SIG-M5 treated with dmso at 0.1 percent for 504 hours (cell line): ENCODE data around the gene AAMDC.
"Not testable (repeated sequence)": the region's sequence is repeated elsewhere in the genome, so short reads cannot be mapped to it uniquely, and the experiment has no call there.

Source experiments
- DNase-seq: peaks from one replicate; lab custom pipeline; 2025; ENCODE audit not compliant: unreplicated experiment; lab: John Stamatoyannopoulos, UW

The AAMDC gene

GRCh38 chr11:77819921-77820564 lies 901 bp upstream of the AAMDC start:
- peak; percentile 38 for DNase-seq

GRCh38 chr11:77821349-77821851 lies 456 bp downstream of the AAMDC start:
- DNase-seq: no peak

DNA sequence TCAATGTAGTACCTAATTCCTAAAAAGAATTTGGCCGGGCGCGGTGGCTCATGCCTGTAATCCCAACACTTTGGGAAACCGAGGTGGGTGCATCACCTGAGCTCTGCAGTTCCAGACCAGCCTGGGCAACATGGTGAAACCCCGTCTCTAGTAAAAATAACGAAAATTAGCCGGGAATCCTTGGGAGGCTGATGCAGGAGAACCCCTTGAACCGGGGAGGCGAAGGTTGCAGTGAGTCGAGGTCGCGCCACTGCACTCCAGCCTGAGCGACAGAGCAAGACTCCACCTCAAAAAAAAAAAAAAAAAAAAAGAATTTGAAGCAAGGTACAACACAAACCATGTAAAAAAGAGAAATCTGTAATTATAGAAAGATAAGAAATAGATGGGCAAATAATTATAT lies 1.2 kb downstream of the AAMDC start:
- DNase-seq: not testable (repeated sequence)

DNA sequence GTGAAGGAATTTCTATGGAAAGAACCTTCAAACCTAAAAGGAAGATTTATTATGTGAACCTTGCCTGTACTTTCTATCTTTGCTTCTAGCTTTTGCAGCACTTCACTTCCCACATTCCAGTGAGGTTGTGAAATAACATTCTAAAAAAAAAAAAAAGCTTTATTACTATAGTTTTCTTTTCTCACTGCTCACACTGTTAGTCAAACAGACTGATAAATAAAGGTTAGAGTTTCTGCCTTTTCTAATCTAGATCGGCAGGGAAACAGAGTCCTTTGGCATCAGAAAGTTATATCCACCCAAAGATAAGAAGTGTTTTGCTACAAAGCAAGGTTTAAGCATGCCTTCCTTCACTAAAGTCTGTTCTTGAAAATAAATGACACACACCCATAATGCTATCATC lies 2.8 kb downstream of the AAMDC start:
- DNase-seq: no peak

GRCh38 chr11:77828926-77829325 lies 8.0 kb downstream of the AAMDC start:
- DNase-seq: no peak

GRCh38 chr11:77833302-77833701 lies 12.4 kb downstream of the AAMDC start:
- no peak for DNase-seq

DNA sequence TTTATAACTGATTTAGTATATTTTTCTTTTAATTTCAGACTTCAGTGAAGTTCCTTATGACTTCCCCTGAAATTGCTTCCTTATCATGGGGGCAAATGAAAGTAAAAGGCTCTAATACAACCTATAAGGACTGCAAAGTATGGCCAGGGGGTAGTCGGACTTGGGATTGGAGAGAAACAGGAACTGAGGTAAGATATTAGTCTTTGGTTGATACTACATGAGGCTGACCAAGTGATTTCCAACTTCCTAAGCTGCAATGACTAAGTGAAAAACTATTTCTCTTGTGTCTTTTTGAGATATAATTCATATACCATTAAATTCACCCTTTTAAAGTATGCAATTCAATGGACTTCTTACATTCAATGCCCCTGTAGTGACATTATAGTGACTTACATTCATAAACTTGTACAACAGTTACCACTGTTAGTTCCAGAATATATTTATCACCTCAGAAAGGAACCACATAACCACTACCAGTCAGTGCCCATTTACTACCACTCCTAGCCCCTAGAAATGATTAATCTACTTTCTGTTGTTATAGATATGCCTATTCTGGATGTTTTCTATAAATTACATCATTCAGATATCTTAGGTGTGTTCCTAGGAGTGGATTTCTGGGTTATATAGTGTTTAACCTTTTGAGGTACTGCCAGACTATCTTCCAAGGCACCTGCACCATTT lies 21.6 kb downstream of the AAMDC start:
- DNase-seq: no peak

DNA sequence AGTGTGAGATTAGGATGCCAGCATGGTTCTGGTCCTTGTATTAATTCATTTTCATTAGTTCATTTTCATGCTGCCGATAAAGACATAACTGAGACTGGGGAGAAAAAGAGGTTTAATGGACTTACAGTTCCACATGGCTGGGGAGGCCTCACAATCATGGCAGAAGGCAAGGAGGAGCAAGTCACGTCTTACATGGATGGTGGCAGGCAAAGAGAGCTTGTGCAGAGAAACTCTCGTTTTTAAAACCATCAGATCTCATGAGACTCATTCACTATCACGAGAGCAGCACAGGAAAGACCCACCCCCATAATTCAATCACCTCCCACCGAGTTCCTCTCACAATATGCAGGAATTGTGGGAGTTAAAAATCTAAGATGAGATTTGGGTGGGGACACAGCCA lies 22.8 kb downstream of the AAMDC start:
- not testable (repeated sequence) for DNase-seq

GRCh38 chr11:77851503-77851902 lies 30.6 kb downstream of the AAMDC start:
- no peak for DNase-seq

DNA sequence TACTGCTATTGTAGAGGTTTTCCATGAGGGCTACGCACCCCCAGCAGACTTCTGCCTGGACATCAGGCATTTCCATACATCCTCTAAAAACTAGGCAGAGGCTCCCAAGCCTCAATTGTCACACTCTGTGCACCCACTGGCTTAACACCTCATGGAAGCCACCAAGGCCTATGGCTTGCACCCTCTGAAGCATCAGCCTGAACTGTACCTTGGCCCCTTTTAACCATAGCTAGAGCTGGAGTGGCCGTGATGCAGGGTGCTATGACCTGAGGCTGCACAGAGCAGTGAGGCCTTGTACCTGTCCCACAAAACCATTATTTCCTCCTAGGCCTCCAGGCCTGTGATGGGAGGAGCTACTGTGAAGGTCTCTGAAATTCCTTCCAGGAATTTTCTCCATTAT lies 33.9 kb downstream of the AAMDC start:
- DNase-seq: no peak

DNA sequence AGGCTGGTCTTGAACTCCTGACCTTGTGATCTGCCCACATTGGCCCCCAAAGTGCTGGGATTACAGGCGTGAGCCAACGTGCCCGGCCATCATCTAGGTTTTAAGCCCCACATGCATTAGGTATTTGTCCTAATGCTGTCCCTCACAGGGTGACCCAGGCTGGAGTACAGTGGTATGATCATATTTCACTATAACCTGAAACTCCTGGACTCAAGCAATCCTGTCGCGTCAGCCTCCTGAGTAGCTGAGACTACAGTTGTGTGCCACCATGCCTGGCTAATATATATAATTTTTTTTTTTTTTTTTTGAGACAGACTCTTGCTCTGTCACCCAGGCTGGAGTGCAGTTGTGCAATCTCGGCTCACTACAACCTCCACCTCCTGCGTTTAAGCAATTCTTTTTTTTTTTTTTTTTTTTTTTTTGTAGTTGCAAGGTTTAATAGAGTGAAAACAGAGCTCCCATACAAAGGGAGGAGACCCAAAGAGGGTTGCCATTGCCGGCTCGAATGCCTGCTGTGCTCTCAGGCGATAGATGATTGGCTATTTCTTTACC lies 37.0 kb downstream of the AAMDC start:
- not testable (repeated sequence) for DNase-seq

GRCh38 chr11:77861444-77861843 lies 40.5 kb downstream of the AAMDC start:
- not testable (repeated sequence) for DNase-seq

GRCh38 chr11:77865805-77866204 lies 44.9 kb downstream of the AAMDC start:
- no peak for DNase-seq

DNA sequence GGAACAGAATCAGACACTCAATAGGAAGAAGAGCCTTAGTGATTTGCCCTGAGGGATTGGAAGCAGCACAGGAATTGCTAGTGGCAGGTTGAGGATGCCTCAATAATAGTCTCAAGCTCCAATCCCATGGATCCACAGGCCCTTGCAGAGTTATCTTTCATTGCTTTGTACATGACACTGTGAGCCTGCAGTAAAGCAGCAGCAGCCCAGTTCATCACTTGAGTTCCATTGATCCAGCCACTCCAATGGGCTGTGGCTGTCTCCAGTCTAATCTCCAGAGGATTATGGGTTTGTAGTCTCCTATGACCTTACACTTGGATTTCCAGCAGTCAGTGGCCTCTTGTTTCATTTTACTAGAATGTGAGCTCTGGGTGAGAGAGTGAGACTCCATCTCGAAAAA lies 45.4 kb downstream of the AAMDC start:
- no peak for DNase-seq

DNA sequence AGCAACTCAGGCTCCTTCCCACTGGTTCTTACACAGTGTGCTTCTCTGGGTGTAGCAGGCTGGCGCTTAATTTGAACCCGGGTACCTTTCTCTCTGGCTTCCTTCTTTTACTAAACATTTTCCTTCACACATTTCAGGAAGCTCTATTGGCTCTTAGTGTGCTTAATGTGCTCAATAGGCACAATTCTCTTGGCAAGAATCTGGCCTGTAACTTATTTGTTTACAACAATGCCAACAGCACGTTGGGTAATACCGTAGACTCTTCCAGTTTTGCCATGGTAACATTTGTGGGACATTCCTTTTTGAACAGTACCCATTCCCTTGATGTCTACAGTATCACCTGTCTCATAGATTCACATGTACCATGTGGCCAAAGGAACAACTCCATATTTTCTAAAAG lies 47.8 kb downstream of the AAMDC start:
- no peak for DNase-seq

- DNase-seq: no peak
Observed at GRCh38 chr11:77871855-77872254, 50.9 kb downstream of the AAMDC start.

DNA sequence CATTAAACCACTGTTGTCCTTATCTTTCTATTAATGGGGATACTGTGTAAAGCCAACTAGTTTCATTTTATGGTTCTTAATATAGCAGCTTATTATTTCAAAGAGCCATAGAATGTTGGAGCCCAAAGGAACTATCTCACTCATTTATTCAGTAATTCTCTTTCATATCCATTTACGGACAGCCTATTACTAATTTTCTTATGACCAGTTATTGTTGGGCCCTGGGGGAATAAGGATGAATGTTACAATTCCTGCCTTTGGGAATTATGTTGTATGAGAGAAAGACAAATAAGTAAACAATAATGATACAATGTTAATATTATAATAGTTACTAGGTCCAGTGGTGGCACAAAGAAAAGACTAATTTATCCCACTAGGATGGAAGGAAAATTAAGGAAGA lies 52.4 kb downstream of the AAMDC start:
- no peak for DNase-seq

DNA sequence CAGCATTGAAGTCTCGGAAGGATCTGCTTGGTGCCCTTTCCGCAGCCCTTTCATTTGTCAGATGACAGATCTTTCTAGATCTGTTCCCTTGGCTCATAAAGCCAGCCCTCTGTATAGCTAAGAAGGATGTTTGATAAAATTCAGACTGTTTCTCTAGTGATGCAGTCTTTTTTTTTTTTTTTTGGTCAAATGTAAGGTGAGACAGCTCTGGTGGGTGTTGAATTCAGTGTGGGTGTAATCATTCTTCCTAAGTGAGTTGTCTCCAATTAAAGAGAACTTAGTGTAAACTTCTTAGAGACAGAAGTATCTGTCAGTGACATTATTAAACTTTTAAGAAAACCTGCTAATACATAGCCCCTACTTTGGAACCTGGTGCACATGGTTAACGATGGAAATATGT lies 53.3 kb downstream of the AAMDC start:
- DNase-seq: no peak

DNA sequence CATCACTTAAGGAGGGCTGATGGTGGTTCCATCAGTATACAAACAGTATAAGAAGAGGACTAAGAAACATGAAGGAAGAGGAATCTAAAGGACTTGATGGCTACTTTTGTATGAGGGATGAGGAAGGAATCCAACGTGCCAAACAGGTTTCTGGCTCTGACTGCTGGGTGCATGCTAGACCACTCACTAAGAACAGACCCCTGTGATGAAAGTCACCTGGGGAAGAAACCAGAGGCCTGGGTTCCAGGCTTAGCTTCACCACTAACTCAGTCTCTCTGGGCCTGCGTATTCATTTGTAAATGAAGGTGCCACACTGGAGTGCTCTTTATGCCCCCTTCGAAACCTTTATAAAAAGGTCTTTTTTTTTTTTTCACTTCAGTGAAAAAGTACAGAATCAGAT lies 55.1 kb downstream of the AAMDC start:
- no peak for DNase-seq

- not testable (repeated sequence) for DNase-seq
Observed at GRCh38 chr11:77878247-77878646, 57.3 kb downstream of the AAMDC start.

DNA sequence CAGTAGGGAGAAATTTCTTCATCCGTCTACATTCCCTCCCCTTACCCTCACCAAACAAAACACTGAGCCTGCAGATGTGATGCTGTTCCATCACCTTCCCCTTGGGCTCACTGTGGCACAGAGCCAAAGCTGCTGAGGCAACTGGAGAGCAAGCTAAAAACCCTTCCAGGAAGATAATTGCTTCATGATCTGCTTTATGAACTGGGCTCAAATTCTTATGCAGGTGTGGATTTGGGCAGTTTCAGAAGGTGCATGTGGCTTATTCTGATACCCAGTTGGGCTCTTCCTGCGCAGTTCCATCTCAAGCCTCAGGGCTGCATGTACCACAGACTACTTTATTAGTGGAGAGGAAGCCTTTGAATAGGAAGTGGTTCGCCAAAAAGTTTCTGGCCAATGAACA lies 58.3 kb downstream of the AAMDC start:
- DNase-seq: no peak

DNA sequence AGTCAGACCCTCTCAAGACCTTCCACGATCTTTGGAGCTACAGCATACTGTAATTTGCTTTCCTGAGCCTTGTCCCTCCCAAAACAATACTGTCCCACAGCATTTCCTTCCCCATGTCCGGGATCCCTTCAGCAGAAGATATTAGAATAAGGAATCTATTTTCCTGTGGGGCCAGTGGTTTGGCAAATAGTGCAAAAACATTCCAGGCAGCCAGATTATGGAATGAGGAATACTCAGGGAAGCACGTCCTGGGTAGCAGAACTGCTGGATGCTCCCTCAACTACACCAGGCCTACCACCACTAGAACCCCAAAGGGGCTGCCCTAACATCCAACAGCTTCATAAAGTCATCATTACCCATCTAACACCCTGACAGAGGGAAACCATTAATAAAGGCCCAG lies 61.5 kb downstream of the AAMDC start:
- DNase-seq: no peak
